ENCODE measurements around the gene HS1BP3. TPM values are rescaled to one million over a fixed set of nuclear protein-coding genes. Genes with fewer than 3 reads are reported as not detected.

The HS1BP3 gene
- total RNA-seq, 1 donor from 2014 or later: 21.0 TPM

- H3K9me3 Mint-ChIP-seq (ENCODE audit: unreplicated experiment): peaks cover 3% of the 10 kb centered on the region
- peak overlapping the region; percentile 47 for H3K4me3 Mint-ChIP-seq (ENCODE audit: unreplicated experiment)
- Histone ChIP-seq H3K9ac (ENCODE audit: low read length) (peak overlapping the region; percentile 82), H3K27ac (ENCODE audit: low read depth, low read length) (peak overlapping the region; percentile 97), H4K20me1 (ENCODE audit: insufficient read depth, low read length) (no peaks in the 10 kb centered on the region), H2AFZ (ENCODE audit: low read depth, low read length) (no peak overlapping the region), H3K27me3 (ENCODE audit: insufficient read depth, low read length) (no peaks in the 10 kb centered on the region), H3K9me3 (ENCODE audit: insufficient read depth, low read depth, low read length) (no peaks in the 10 kb centered on the region), H3K36me3 (ENCODE audit: insufficient read depth, low read length) (no peaks in the 10 kb centered on the region), H3K79me2 (ENCODE audit: insufficient read depth, low read length) (no peaks in the 10 kb centered on the region), H3K4me2 (ENCODE audit: low read length) (peak overlapping the region; percentile 54), H3K4me3 (ENCODE audit: insufficient read depth, low read depth, low read length) (no peak overlapping the region), H3K4me1 (ENCODE audit: insufficient read depth, low read length) (peaks cover 47% of the 10 kb centered on the region)
- H3K4me1 Mint-ChIP-seq (ENCODE audit: low read depth, unreplicated experiment): peaks cover 56% of the 10 kb centered on the region
- H3K27ac Mint-ChIP-seq (ENCODE audit: unreplicated experiment): peak overlapping the region; percentile 87
- no peak for TF ChIP-seq EZH2 (IDR thresholded peaks at IDR 0.05; ENCODE audit: insufficient read depth, low read length)
- TF ChIP-seq, protein P1, sequence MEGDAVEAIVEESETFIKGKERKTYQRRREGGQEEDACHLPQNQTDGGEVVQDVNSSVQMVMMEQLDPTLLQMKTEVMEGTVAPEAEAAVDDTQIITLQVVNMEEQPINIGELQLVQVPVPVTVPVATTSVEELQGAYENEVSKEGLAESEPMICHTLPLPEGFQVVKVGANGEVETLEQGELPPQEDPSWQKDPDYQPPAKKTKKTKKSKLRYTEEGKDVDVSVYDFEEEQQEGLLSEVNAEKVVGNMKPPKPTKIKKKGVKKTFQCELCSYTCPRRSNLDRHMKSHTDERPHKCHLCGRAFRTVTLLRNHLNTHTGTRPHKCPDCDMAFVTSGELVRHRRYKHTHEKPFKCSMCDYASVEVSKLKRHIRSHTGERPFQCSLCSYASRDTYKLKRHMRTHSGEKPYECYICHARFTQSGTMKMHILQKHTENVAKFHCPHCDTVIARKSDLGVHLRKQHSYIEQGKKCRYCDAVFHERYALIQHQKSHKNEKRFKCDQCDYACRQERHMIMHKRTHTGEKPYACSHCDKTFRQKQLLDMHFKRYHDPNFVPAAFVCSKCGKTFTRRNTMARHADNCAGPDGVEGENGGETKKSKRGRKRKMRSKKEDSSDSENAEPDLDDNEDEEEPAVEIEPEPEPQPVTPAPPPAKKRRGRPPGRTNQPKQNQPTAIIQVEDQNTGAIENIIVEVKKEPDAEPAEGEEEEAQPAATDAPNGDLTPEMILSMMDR (IDR thresholded peaks at IDR 0.05; ENCODE audit: insufficient read depth, low read depth, low read length): no peak
- no peaks in the 10 kb centered on the region for H3K36me3 Mint-ChIP-seq (ENCODE audit: low read depth, unreplicated experiment)
- no peak for DNase-seq (ENCODE audit: low read depth)
- no peak for FAIRE-seq
- H3K27me3 Mint-ChIP-seq (ENCODE audit: low read depth, unreplicated experiment): no peaks in the 10 kb centered on the region
Measured at GRCh38 chr2:20579866-20580265, 71.0 kb downstream of the HS1BP3 start.

- DNase-seq (ENCODE audit: low read depth) (peak; percentile 99), FAIRE-seq (peak; percentile 92)
- Histone ChIP-seq H3K4me3 (ENCODE audit: insufficient read depth, low read depth, low read length) (no peak overlapping the region), H3K9me3 (ENCODE audit: insufficient read depth, low read depth, low read length) (no peaks in the 10 kb centered on the region), H3K36me3 (ENCODE audit: insufficient read depth, low read length) (no peaks in the 10 kb centered on the region), H3K4me2 (ENCODE audit: low read length) (peak overlapping the region; percentile 54), H3K27me3 (ENCODE audit: insufficient read depth, low read length) (no peaks in the 10 kb centered on the region), H3K79me2 (ENCODE audit: insufficient read depth, low read length) (no peaks in the 10 kb centered on the region), H4K20me1 (ENCODE audit: insufficient read depth, low read length) (no peaks in the 10 kb centered on the region), H2AFZ (ENCODE audit: low read depth, low read length) (peak overlapping the region; percentile 23), H3K27ac (ENCODE audit: low read depth, low read length) (peak overlapping the region; percentile 97), H3K9ac (ENCODE audit: low read length) (peak overlapping the region; percentile 82), H3K4me1 (ENCODE audit: insufficient read depth, low read length) (peaks cover 45% of the 10 kb centered on the region)
- Mint-ChIP-seq H3K9me3 (ENCODE audit: unreplicated experiment) (peaks cover 3% of the 10 kb centered on the region), H3K27ac (ENCODE audit: unreplicated experiment) (peak overlapping the region; percentile 87), H3K4me1 (ENCODE audit: low read depth, unreplicated experiment) (peaks cover 51% of the 10 kb centered on the region), H3K4me3 (ENCODE audit: unreplicated experiment) (no peak overlapping the region), H3K36me3 (ENCODE audit: low read depth, unreplicated experiment) (no peaks in the 10 kb centered on the region), H3K27me3 (ENCODE audit: low read depth, unreplicated experiment) (no peaks in the 10 kb centered on the region)
- TF ChIP-seq EZH2 (IDR thresholded peaks at IDR 0.05; ENCODE audit: insufficient read depth, low read length): no peak
- TF ChIP-seq, protein P1 (IDR thresholded peaks at IDR 0.05; ENCODE audit: insufficient read depth, low read depth, low read length): no peak
Measured at GRCh38 chr2:20578895-20579825, 71.7 kb downstream of the HS1BP3 start.

Data from astrocyte (in vitro differentiated cells and primary cell).